Cardiac muscle cell (in vitro differentiated cells and primary cell): ENCODE results near the gene LRIG3. TPM values are rescaled to one million over a fixed set of nuclear protein-coding genes. Genes with fewer than 3 reads are reported as not detected.

Experiments
- DNase-seq, 2 donors: peaks; one replicate each; pipeline versions ENCODE4 v3.0.0 to v3.0.0-alpha.2; 2010 to 2017; ENCODE audit warnings: low read depth in 1 of 2, low spot score in 1 of 2
- H3K27ac ChIP-seq: fragments of 200-600 bp; sonication (generic); 2 replicates; pipeline ENCODE4 v1.5.1; 2016
- H3K27me3 ChIP-seq: fragments of 200-600 bp; sonication (generic); 2 replicates; pipeline ENCODE4 v1.6.0; 2016; ENCODE audit warnings: control low read depth
- H3K36me3 ChIP-seq: fragments of 200-600 bp; sonication (generic); 2 replicates; pipeline ENCODE4 v1.5.1; 2016; ENCODE audit warnings: control low read depth
- H3K4me1 ChIP-seq: fragments of 200-600 bp; sonication (generic); 2 replicates; pipeline ENCODE4 v1.8.1; 2017; ENCODE audit warnings: low read depth, mild to moderate bottlenecking, mixed run types
- H3K4me3 ChIP-seq: fragments of 200-600 bp; sonication (generic); 2 replicates; pipeline ENCODE4 v1.5.1; 2016; ENCODE audit warnings: mild to moderate bottlenecking
- H3K9me3 ChIP-seq: fragments of 200-600 bp; sonication (generic); 2 replicates; pipeline ENCODE4 v1.5.1; 2017; ENCODE audit warnings: low read depth, mild to moderate bottlenecking, control low read depth
- CTCF ChIP-seq: IDR thresholded peaks from 2 replicates; pipeline ENCODE4 v1.5.1; 2012; ENCODE audit warnings: low read depth, mild to moderate bottlenecking, low read length
- polyA plus RNA-seq: library from polyadenylated mRNA; unstranded; fragments of >200 nt; fragmentation: Nextera tagmentation; extraction: Ambion mirVana; gene quantifications from 2 replicates; pipeline ENCODE4 v1.2.1, GENCODE V29; 2016
- total RNA-seq: library from RNA; depleted of rRNA; stranded (reverse); fragments of >200 nt; gene quantifications from 2 replicates; pipeline ENCODE4 v1.2.3, GENCODE V29; 2016

Gene LRIG3
- total and polyA plus RNA-seq, 2 experiments from 2014 or later: 8.5 to 24.2 TPM

- H3K4me3 ChIP-seq: no peak overlapping the region
- no peak for TF ChIP-seq CTCF
Observed at GRCh38 chr12:58901664-58902063, 18.6 kb downstream of the LRIG3 start.

GRCh38 chr12:58897969-58898368 is 22.3 kb downstream of the LRIG3 start:
- Histone ChIP-seq H3K4me3 (no peak overlapping the region), H3K9me3 (no peaks in the 10 kb centered on the region), H3K36me3 (no peaks in the 10 kb centered on the region), H3K4me1 (no peaks in the 10 kb centered on the region), H3K27me3 (no peaks in the 10 kb centered on the region), H3K27ac (no peak overlapping the region)
- no peak for DNase-seq
- no peak for TF ChIP-seq CTCF

More at GRCh38 chr12:58901664-58902063, 18.6 kb downstream of the LRIG3 start:
- DNase-seq: no peak
- Histone ChIP-seq H3K27ac (no peak overlapping the region), H3K36me3 (peaks cover 7% of the 10 kb centered on the region), H3K27me3 (no peaks in the 10 kb centered on the region), H3K4me1 (no peaks in the 10 kb centered on the region), H3K9me3 (no peaks in the 10 kb centered on the region)

GRCh38 chr12:58896278-58896677 is 24.0 kb downstream of the LRIG3 start:
- DNase-seq: no peak
- Histone ChIP-seq H3K4me1 (no peaks in the 10 kb centered on the region), H3K36me3 (no peaks in the 10 kb centered on the region), H3K27ac (no peak overlapping the region), H3K9me3 (no peaks in the 10 kb centered on the region), H3K4me3 (no peak overlapping the region), H3K27me3 (no peaks in the 10 kb centered on the region)
- no peak for TF ChIP-seq CTCF

GRCh38 chr12:58895053-58895452 is 25.3 kb downstream of the LRIG3 start:
- Histone ChIP-seq H3K27me3 (no peaks in the 10 kb centered on the region), H3K4me1 (no peaks in the 10 kb centered on the region), H3K27ac (no peak overlapping the region), H3K4me3 (no peak overlapping the region), H3K9me3 (no peaks in the 10 kb centered on the region), H3K36me3 (peaks cover 2% of the 10 kb centered on the region)
- no peak for DNase-seq
- no peak for TF ChIP-seq CTCF

GRCh38 chr12:58894040-58894439 is 26.3 kb downstream of the LRIG3 start:
- no peak for DNase-seq
- Histone ChIP-seq H3K4me3 (no peak overlapping the region), H3K4me1 (no peaks in the 10 kb centered on the region), H3K36me3 (peaks cover 10% of the 10 kb centered on the region), H3K27ac (no peak overlapping the region), H3K27me3 (no peaks in the 10 kb centered on the region), H3K9me3 (no peaks in the 10 kb centered on the region)
- no peak for TF ChIP-seq CTCF

- H3K9me3 ChIP-seq: no peaks in the 10 kb centered on the region
- H3K4me3 ChIP-seq: no peak overlapping the region
- no peak for TF ChIP-seq CTCF
- no peaks in the 10 kb centered on the region for H3K27me3 ChIP-seq
- peaks cover 16% of the 10 kb centered on the region for H3K36me3 ChIP-seq
- no peak overlapping the region for H3K27ac ChIP-seq
- H3K4me1 ChIP-seq: no peaks in the 10 kb centered on the region
- no peak for DNase-seq
Observed at GRCh38 chr12:58893495-58893894, 26.8 kb downstream of the LRIG3 start.
